ENCODE data around the gene MRPL21. TPM values are rescaled to one million over a fixed set of nuclear protein-coding genes. Genes with fewer than 3 reads are reported as not detected.

MRPL21 gene
- total and polyA plus RNA-seq, 9 of the 15 experiments (the other 6 are each of a cell fraction or from before 2014, with no cell fraction given): 196 to 618 (median 232) TPM

DNA sequence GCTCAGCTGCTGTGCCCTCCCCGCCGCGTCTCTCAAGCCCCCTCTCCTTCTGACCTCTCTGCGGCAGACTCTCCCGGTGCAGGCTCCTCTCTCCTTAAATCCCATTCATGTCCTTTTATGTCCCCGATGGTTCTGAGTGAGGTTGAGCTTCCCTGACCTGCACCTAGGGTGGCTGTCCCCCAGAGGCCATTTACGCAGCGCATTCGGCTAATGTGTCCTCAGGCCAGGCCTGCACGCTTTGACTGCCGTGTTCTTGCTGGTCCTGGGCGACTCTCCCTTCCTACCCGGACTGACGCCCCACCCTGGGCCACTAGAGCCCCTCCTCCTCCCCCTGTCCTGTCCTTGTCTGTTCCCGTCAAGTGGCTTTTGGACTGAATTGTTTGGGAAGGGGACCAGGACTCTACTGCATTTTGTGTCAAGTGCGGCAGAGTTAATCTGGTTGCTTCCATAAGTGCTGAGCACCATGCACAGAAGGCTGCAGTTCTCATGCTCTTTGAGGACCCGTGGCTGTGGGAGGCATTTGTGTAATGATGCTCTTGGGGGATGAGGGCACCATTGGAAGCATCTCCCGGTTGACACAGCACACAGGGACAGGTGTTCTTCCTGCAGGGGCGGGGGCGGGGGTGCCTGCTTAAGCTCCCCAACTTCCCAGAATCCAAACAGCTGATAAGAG, 37.2 kb upstream of the MRPL21 start (continued):
- TF ChIP-seq, protein P1, sequence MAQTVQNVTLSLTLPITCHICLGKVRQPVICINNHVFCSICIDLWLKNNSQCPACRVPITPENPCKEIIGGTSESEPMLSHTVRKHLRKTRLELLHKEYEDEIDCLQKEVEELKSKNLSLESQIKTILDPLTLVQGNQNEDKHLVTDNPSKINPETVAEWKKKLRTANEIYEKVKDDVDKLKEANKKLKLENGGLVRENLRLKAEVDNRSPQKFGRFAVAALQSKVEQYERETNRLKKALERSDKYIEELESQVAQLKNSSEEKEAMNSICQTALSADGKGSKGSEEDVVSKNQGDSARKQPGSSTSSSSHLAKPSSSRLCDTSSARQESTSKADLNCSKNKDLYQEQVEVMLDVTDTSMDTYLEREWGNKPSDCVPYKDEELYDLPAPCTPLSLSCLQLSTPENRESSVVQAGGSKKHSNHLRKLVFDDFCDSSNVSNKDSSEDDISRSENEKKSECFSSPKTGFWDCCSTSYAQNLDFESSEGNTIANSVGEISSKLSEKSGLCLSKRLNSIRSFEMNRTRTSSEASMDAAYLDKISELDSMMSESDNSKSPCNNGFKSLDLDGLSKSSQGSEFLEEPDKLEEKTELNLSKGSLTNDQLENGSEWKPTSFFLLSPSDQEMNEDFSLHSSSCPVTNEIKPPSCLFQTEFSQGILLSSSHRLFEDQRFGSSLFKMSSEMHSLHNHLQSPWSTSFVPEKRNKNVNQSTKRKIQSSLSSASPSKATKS (CRISPR knock-in tag; IDR thresholded peaks at IDR 0.05): no peak

DNA sequence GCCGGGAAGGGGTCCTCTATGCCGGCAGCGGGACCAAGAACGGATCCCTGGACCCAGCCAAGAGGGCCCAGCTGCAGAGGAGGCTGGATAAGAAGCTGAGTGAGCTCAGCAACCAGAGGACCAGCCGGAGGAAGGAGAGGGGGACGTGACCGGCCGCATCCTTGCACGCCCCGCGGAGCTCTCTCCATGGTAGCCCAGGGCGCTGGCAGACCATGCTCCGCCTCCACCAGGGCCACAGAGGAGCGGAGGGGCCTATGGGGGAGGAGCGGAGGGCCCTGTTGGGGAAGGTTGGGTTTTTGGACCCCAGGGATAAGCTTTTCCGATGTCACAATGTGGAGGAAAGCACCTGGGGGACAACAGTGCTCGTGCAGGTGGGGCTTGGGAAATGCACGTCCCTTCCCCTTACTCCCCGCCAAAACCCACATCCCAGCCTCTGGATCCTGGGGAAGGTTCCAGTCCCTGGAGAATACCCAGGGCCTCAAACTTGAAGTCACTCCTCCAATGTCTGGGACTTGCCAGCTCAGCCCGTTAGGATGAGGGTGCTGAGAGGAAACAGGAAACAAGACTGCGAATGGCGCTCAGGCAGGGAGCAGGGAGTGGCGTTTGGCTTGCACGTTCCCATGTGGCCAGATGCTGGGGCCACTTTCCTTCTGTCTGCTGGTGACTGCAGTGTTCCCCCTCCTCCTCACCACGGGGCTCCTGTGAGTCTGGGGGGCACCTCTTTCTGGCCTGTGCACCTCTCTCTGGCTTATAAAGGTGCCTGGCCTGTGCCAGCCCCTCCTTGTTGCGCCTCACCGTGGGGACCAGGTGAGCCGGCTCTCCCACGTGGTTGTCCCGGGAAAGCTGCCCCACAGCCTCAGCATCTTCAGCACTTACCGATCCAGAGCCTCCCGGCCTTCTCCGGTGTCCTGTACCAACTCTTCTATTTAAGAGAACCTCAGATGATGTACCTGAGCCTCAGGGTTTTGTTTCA, 36.2 kb upstream of the MRPL21 start:
- H3K9me1 ChIP-seq (ENCODE audit: control insufficient read depth, insufficient read depth, low read length): no peaks in the 10 kb centered on the region
- in situ Hi-C loops (cut with MboI): no loop called here

More for the DNA sequence above, 36.2 kb upstream of the MRPL21 start:
- DNase-seq (ENCODE audit: extremely low read depth in 1 of 4, low spot score in 3 of 4) (no peak), FAIRE-seq (no peak), ATAC-seq (no peak)
- TF ChIP-seq ZBTB33 (CRISPR knock-in tag; IDR thresholded peaks at IDR 0.05) (peak; percentile 29; the same call in 1 of the 2 replicates), ZC3H8 (IDR thresholded peaks at IDR 0.05) (no peak), ZNF76 (CRISPR knock-in tag; IDR thresholded peaks at IDR 0.05; ENCODE audit: borderline replicate concordance) (no peak), MLLT1 (IDR thresholded peaks at IDR 0.05) (no peak), FIP1L1 (IDR thresholded peaks at IDR 0.05; ENCODE audit: low read depth, low read length, poor library complexity, severe bottlenecking) (no peak), NR2F6 (CRISPR knock-in tag; IDR thresholded peaks at IDR 0.05) (no peak)
- intact Hi-C loops (cut with micrococcal nuclease): no loop called here
- H3K36me3 ChIP-seq (ENCODE audit: control insufficient read depth, insufficient read depth, low read length): peaks cover 50% of the 10 kb centered on the region; the same call in 2 of the 3 replicates
- peaks cover 0 to 6% of the 10 kb centered on the region in 2 experiments; a peak in 1 of 5 replicates for H3K4me1 ChIP-seq (replicated peaks in 1 of 2; ENCODE audit: control insufficient read depth in 2 of 2, insufficient read depth in 2 of 2, low read length in 2 of 2)
- no peaks in the 10 kb centered on the region for H3K27me3 ChIP-seq (ENCODE audit: control insufficient read depth in 2 of 2, insufficient read depth in 2 of 2, low read length in 2 of 2)
- H3K27ac ChIP-seq (ENCODE audit: extremely low read depth, low read depth, low read length): no peak overlapping the region
- H3K79me2 ChIP-seq (ENCODE audit: control insufficient read depth, insufficient read depth, low read length): no peaks in the 10 kb centered on the region
- CTCF ChIA-PET (ENCODE audit: low intra/inter-chr PET ratio): no interaction called here
- no peak overlapping the region for H3K4me2 ChIP-seq (ENCODE audit: insufficient read depth, low read length)
- BruUV-seq (replicated peaks): no TSS peak
- POLR2A ChIA-PET: no interaction called here
- no peak overlapping the region for H2AFZ ChIP-seq (ENCODE audit: low read depth, low read length)
- no peak overlapping the region for H3K4me3 ChIP-seq
- no peak overlapping the region for H3K9ac ChIP-seq (ENCODE audit: insufficient read depth in 1 of 2, low read depth in 2 of 2, low read length in 2 of 2)
- 80% methylated on average over 21 of the region's 33 CpGs for WGBS (ENCODE audit: insufficient coverage, low coverage, missing lambda C conversion rate)
- H3K9me3 ChIP-seq (replicated peaks; ENCODE audit: control insufficient read depth, insufficient read depth, low read depth, low read length): no peaks in the 10 kb centered on the region
- 0 out of 2 replicates have a peak, but pooled peaks cover 2% of the 10 kb centered on the region for H4K20me1 ChIP-seq (replicated peaks; ENCODE audit: control insufficient read depth, insufficient read depth, low read length)

Measured in K562 (cell line).